SU-DHL-6 (cell line): ENCODE data around the gene ST6GAL1.

Source experiments
- H2AFZ ChIP-seq: fragments of 200-600 bp; sonication (generic); 2 replicates; pipeline ENCODE4 v1.6.1; 2014; ENCODE audit warnings: low read depth, mild to moderate bottlenecking, moderate library complexity, mixed read lengths, antibody characterized with exemption, low read length; ENCODE audit not compliant: severe bottlenecking
- H3F3A ChIP-seq: fragments of 200-600 bp; shearing (Covaris generic); 2 replicates; pipeline ENCODE4 v1.6.0; 2016; ENCODE audit warnings: antibody characterized with exemption, mild to moderate bottlenecking; ENCODE audit not compliant: insufficient read depth
- H3K27ac ChIP-seq: fragments of 200-600 bp; sonication (generic); 2 replicates; pipeline ENCODE4 v1.5.1; 2016; ENCODE audit warnings: low read depth, mild to moderate bottlenecking, low read length, moderate library complexity, mixed read lengths
- H3K27me3 ChIP-seq: fragments of 200-600 bp; sonication (generic), shearing (Covaris generic); 2 replicates; pipeline ENCODE4 v1.6.0; 2014; ENCODE audit warnings: mild to moderate bottlenecking, low read length
- H3K36me3 ChIP-seq: fragments of 200-600 bp; sonication (generic); 2 replicates; pipeline ENCODE4 v1.6.1; 2014; ENCODE audit warnings: mild to moderate bottlenecking, low read length, mixed read lengths
- H3K4me2 ChIP-seq: fragments of 300-600, 200-600 bp; shearing (Covaris generic), sonication (generic); 2 replicates; pipeline ENCODE4 v1.6.0; 2014; ENCODE audit warnings: low read length, low read depth, mild to moderate bottlenecking; ENCODE audit not compliant: poor library complexity, severe bottlenecking
- H3K4me3 ChIP-seq: fragments of 200-600 bp; sonication (generic); 2 replicates; pipeline ENCODE4 v1.5.1; 2014; ENCODE audit warnings: antibody characterized with exemption, low read length, mild to moderate bottlenecking, mixed read lengths; ENCODE audit not compliant: insufficient read depth, poor library complexity, severe bottlenecking
- H3K79me2 ChIP-seq: fragments of 200-600 bp; sonication (generic); 2 replicates; pipeline ENCODE4 v1.6.1; 2014; ENCODE audit warnings: mild to moderate bottlenecking, low read length, moderate library complexity; ENCODE audit not compliant: insufficient read depth
- H3K9ac ChIP-seq: fragments of 200-600 bp; sonication (generic); 2 replicates; pipeline ENCODE4 v1.7.0; 2014; ENCODE audit warnings: mild to moderate bottlenecking, low read length
- H3K9me2 ChIP-seq: fragments of 200-600 bp; sonication (generic); replicated peaks from 2 replicates; pipeline ENCODE4 v1.6.1; 2014; ENCODE audit warnings: low read length; ENCODE audit not compliant: insufficient read depth
- H3K9me3 ChIP-seq: fragments of 200-600 bp; sonication (generic); 2 replicates; pipeline ENCODE4 v1.6.1; 2014; ENCODE audit warnings: low read length, mixed read lengths; ENCODE audit not compliant: insufficient read depth
- H4K20me1 ChIP-seq: fragments of 200-600 bp; sonication (generic); 2 replicates; pipeline ENCODE4 v1.6.1; 2014; ENCODE audit warnings: low read depth, mild to moderate bottlenecking, antibody characterized with exemption, low read length, moderate library complexity, mixed read lengths
- EZH2phosphoT487 ChIP-seq: fragments of 200-600 bp; sonication (generic), shearing (Covaris generic); conservative IDR thresholded peaks from 2 replicates; pipeline ENCODE4 v1.6.1; 2018; ENCODE audit warnings: mild to moderate bottlenecking, antibody characterized with exemption, low read length, moderate library complexity, mixed read lengths
- TF ChIP-seq, protein P1 (sequence below): fragments of 200-600 bp; sonication (generic); IDR thresholded peaks from one replicate; pipeline ENCODE4 v1.5.1; 2017; ENCODE audit warnings: antibody characterized with exemption, mild to moderate bottlenecking, low read length, moderate library complexity; ENCODE audit not compliant: insufficient read depth, poor library complexity, severe bottlenecking

ST6GAL1 gene

GRCh38 chr3:186929186-186929585 is 1.1 kb upstream of the ST6GAL1 start:
- Histone ChIP-seq H3K9me3 (no peaks in the 10 kb centered on the region), H4K20me1 (no peaks in the 10 kb centered on the region), H3K4me2 (no peak overlapping the region), H3K4me3 (no peak overlapping the region), H3K27me3 (no peaks in the 10 kb centered on the region), H3K79me2 (peaks cover 38% of the 10 kb centered on the region), H3K9me2 (no peaks in the 10 kb centered on the region), H3K36me3 (peaks cover 8% of the 10 kb centered on the region), H3K9ac (no peak overlapping the region), H3F3A (no peaks in the 10 kb centered on the region), H2AFZ (no peak overlapping the region), H3K27ac (no peak overlapping the region)
- TF ChIP-seq, protein P1, sequence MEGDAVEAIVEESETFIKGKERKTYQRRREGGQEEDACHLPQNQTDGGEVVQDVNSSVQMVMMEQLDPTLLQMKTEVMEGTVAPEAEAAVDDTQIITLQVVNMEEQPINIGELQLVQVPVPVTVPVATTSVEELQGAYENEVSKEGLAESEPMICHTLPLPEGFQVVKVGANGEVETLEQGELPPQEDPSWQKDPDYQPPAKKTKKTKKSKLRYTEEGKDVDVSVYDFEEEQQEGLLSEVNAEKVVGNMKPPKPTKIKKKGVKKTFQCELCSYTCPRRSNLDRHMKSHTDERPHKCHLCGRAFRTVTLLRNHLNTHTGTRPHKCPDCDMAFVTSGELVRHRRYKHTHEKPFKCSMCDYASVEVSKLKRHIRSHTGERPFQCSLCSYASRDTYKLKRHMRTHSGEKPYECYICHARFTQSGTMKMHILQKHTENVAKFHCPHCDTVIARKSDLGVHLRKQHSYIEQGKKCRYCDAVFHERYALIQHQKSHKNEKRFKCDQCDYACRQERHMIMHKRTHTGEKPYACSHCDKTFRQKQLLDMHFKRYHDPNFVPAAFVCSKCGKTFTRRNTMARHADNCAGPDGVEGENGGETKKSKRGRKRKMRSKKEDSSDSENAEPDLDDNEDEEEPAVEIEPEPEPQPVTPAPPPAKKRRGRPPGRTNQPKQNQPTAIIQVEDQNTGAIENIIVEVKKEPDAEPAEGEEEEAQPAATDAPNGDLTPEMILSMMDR: no peak
- no peak for TF ChIP-seq EZH2phosphoT487

DNA sequence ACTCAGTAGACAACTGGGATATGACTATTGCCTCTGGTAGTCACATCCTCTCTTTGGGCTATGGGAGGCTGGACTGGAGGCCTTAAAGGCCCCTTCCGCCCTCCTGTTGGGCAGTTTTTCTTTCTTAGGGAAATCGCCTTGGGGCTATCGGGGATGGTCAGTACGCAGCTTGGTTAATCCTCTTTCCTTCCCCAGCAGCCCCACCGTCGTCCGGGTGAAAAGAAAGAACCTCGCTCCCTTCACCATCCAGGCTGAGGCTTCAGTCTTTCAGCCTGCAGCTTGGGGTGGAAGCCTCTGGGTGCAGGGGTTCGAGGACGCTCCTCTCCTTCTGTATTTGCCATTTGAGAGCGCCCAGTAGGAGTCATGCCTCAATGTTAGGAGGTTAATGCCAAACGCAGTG is 641 bp upstream of the ST6GAL1 start:
- H3K27ac ChIP-seq: peak overlapping the region; percentile 1; the same call in 1 of the 2 replicates
- H3K27me3 ChIP-seq: no peaks in the 10 kb centered on the region
- no peaks in the 10 kb centered on the region for H3K9me3 ChIP-seq
- no peaks in the 10 kb centered on the region for H4K20me1 ChIP-seq
- H3K9me2 ChIP-seq: no peaks in the 10 kb centered on the region
- H3K79me2 ChIP-seq: peaks cover 41% of the 10 kb centered on the region
- TF ChIP-seq, protein P1: no peak
- TF ChIP-seq EZH2phosphoT487: no peak
- peak overlapping the region; percentile 82 for H3K9ac ChIP-seq
- H3F3A ChIP-seq: no peaks in the 10 kb centered on the region
- H3K36me3 ChIP-seq: peaks cover 8% of the 10 kb centered on the region
- peak overlapping the region; percentile 39 for H2AFZ ChIP-seq
- H3K4me2 ChIP-seq: peak overlapping the region; percentile 81
- H3K4me3 ChIP-seq: peak overlapping the region; percentile 81

DNA sequence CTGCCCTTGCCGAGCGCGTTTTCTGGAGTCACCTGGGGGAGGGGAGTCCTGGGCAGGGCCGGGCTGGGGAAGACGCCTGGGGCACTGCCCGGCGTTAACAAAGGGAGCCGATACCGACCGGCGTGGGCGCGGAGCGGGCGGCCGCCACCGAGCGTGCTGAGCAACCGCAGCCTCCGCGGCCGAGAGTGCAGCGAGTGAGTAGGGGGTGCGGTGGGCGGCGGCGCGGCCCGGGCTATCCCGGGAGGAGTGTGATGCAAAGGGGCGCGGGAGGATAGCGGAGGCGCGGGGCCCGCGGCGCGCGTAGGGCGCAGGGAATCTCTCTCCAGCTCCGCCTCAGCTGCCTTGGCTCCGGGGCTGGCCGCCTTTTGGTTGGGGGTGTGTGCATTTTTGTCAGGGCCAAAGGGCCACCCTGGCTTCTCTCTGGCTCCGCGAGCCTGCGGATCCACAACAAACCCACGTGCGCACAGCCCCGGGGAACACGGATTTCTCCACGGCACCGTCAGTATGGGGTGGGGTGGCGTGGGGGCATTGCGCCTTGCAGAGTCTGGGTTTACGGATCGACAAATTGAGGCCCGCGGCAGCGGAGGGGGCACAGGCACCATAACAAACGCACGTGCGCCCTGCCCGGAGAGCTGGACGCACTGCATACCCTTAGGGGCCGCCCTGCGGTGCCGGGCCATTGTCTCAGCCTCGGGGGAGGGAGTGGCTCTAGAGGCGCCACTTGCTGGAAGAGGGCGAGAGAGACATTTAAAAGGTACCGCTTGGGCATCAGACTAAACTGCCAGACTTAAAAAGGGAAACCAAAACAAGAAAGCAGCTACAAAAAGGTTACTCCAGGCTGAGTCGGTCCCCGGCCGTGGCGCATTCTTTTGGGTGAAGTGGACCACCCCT is 560 bp downstream of the ST6GAL1 start:
- TF ChIP-seq EZH2phosphoT487: no peak
- TF ChIP-seq, protein P1: peak; percentile 35
- Histone ChIP-seq H3F3A (no peaks in the 10 kb centered on the region), H3K27me3 (no peaks in the 10 kb centered on the region), H3K9me3 (no peaks in the 10 kb centered on the region), H3K9me2 (no peaks in the 10 kb centered on the region), H3K79me2 (peaks cover 53% of the 10 kb centered on the region), H3K36me3 (peaks cover 18% of the 10 kb centered on the region), H3K4me3 (peak overlapping the region; percentile 81), H3K4me2 (peak overlapping the region; percentile 81), H3K27ac (peak overlapping the region; percentile 57), H2AFZ (peak overlapping the region; percentile 83), H4K20me1 (no peaks in the 10 kb centered on the region), H3K9ac (peak overlapping the region; percentile 82)
